Thoracic aorta endothelial cell (primary cell): Measurements from ENCODE around the gene SLC12A1. TPM values are rescaled to one million over a fixed set of nuclear protein-coding genes. Genes with fewer than 3 reads are reported as not detected.

ENCODE experiments used
- small RNA-seq: library from RNA; depleted of rRNA; stranded (forward); fragments of <200 nt; gene quantifications from one replicate; pipeline ENCODE3, GENCODE V24; 2012
- total RNA-seq: library from RNA; depleted of rRNA; stranded (reverse); fragments of >200 nt; gene quantifications from 2 replicates; pipeline ENCODE4 v1.2.3, GENCODE V29; 2012

The SLC12A1 gene
- total RNA-seq, result not detected in 2 replicates

DNA sequence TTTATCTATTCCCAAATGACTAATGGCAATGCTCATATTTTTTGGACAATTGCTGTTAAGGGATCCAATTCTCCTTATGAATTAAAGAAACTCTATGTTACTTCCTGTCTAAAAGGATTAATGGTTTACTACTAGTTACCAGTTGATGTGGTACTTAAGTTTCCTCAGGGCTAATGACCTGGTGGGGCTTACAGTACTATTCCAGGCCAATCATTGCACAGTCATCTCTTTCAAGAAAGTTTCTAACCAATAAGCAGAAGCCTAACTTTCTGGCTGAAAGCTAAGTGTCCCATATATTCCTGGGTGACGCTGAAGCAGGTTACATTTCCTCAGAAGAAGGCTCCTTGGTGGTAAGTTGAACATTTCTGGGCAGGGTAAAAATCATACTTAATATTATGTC lies at the start of gene SLC12A1:
SLC12A1 (plus strand) TSS at position 322 of the 400 bp plus-strand sequence. CDS start 1,418 bp downstream, outside the sequence.

DNA sequence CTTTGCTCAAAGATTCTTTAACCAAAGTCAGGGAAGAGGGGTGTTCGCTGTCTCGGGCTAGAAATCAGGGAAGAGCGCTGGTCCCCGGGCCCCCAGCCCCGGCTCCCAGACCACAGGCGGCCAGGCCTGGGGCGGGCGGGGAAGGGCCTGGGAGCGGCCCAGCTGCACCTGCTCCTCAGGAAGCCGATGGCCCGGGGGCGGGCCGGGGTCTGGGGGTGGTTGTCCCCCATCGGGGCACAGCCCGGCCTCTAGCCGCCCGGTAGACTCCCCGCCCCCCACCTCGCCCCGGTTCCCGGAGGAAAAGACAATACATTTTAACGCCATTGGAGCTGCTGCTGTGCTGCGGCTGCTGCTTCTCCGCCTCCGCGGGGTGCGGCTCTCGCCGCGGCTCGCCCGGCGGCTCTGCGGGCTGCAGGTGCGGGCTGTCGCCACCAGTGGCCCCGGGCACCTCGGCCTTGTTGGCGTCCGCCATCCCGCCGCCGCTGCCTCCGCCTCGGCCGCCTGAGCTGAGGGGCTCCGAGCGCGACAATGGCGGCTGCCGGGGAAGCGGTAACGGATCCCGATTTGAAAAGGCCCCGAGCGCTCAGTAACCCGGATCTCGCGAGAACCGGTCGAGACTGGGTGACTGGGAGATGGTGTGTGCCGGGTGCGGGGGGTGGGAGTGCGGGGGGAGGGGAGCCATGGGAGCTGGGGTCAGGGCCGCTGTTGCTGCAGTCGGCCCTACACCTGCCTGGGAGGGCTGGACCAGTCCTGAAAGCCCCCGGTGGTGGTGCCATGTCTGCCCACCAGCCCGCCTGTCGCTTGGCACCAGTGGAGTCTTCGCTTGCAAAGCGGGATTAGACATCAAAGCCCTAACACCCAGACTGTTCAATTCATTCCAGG lies 28.1 kb upstream of the SLC12A1 start, which contains the start of gene MYEF2:
MYEF2 (minus strand) TSS at position 530 of the 882 bp plus-strand sequence; CDS start at position 472, 58 bp downstream.

DNA sequence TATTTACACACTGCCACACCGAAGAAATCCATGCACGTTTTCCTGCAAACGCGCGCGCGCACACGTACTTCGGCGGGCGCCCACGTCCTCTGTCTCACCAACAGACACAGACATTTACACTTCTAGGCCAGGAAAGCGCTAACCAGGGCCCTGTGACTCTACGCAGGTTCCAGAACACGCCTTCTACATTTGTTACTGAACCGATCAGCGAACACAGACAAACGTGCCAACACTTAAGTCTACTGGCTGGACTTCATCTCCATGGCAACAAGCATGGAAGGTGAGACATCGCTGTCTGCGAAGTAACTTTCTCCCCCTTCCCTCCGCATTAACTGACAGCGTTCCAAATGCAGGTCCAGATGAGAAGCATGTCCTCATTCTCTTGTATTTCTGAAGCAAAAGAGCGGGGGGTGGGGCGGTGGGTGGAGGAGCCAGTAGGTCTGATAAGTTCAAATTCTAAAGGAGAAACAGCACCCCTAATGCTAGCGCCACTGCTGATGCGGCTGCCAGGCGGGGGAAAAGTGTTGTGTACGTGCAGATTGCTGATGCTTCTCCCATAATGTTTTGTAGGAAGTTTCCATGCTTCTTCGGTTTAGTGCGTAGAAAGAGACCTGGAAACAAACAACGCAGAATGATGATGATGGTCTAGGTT lies 14.4 kb upstream of the SLC12A1 start, which contains the start of gene CTXN2:
CTXN2 (plus strand) TSS at position 92 of the 652 bp plus-strand sequence. CDS start 9,636 bp downstream, outside the sequence.

DNA sequence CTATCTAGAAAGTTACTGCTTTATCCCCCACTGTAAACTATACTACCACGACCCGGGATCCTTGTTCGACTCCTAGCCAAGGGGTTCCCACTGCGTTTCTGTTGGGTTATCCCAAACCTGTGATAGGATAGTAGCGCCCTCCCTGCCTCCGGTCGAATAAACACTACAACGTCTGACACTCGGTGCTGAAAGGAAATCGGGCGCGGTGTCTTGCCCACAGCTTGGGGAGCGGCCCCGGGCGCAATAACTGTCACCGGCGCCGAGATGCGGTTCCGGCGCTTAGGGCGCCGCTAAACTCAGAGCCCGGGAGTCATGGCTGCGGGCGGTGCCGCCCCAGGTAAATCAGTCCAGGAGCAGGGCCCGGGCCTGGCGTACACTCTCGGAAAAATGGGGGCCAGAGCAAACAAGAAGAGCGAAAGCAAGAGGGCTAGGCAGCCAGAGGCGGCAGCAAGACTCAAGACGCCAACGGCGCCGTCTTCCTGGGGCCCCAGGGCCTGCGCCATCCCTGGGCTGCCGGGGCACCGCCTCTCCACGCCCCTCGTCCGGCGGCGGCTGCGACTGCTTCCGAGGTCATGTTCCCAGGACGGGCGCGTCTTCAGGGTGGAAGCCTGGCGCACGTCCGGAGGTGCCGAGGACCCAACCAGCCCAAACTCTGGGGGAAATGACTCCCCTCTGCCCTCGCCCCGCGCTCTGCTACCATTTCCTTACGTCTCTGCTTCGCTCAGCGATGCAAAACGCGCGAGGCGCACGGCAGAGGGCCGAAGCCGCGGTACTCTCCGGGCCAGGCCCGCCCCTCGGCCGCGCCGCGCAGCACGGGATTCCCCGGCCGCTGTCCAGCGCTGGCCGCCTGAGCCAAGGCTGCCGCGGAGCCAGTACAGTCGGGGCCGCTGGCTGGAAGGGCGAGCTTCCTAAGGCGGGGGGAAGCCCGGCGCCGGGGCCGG lies 125.0 kb downstream of the SLC12A1 start, which contains the start of gene DUT:
DUT (plus strand) TSS at position 575 of the 941 bp plus-strand sequence; CDS start at position 662, 87 bp downstream.

Small RNA genes lying within 50 kb of the gene (small RNA-seq; reads per million reads assigned to genes)
- not detected for gene RF00019

Other genes starting within 250 kb of the SLC12A1 start
- gene SLC24A5, start 85.3 kb upstream of the SLC12A1 start, total RNA-seq, result 0.07 TPM in 1 of 2 replicates, not detected in the other
- gene MYEF2, start 28.0 kb upstream of the SLC12A1 start, total RNA-seq, result 29.8 and 39.3 TPM in 2 replicates
- not detected in 2 replicates for gene CTXN2, start 14.6 kb upstream of the SLC12A1 start, total RNA-seq
- gene DUT, start 125.1 kb downstream of the SLC12A1 start, total RNA-seq, result 62.6 and 84.9 TPM in 2 replicates